ENCODE data around the gene TAB2. TPM values are rescaled to one million over a fixed set of nuclear protein-coding genes. Genes with fewer than 3 reads are reported as not detected.

TAB2 gene
- total RNA-seq, 1 experiment from 2014 or later: 56.2 TPM

- Histone ChIP-seq H2BK120ac (ENCODE audit: low read depth, low read length, poor library complexity, severe bottlenecking) (no peak overlapping the region), H4K5ac (ENCODE audit: insufficient read length, low read depth, low read length) (no peak overlapping the region), H3K4ac (ENCODE audit: low read depth, low read length) (no peak overlapping the region), H3K79me1 (ENCODE audit: insufficient read depth, low read depth, low read length, poor library complexity, severe bottlenecking) (peaks cover 3% of the 10 kb centered on the region), H2BK20ac (ENCODE audit: low read depth, low read length, poor library complexity, severe bottlenecking) (no peak overlapping the region), H3K4me1 (ENCODE audit: insufficient read depth, low read length) (no peaks in the 10 kb centered on the region), H3T11ph (ENCODE audit: low read length) (no peak overlapping the region), H4K8ac (replicated peaks; ENCODE audit: insufficient read length, low read depth, low read length) (no peak overlapping the region), H4K91ac (ENCODE audit: insufficient read length, low read depth, low read length) (no peak overlapping the region), H2AFZ (ENCODE audit: low read length) (no peak overlapping the region), H3K9ac (ENCODE audit: extremely low read depth, insufficient read length, low read length) (no peak overlapping the region), H3K27ac (ENCODE audit: insufficient read length, low read depth, low read length) (no peak overlapping the region), H3K9me3 (ENCODE audit: control insufficient read depth, low read depth, low read length) (no peaks in the 10 kb centered on the region), H3K23ac (ENCODE audit: insufficient read length, low read depth, low read length) (no peak overlapping the region), H3K4me2 (ENCODE audit: insufficient read depth, insufficient read length, low read length) (no peak overlapping the region), H3K56ac (ENCODE audit: insufficient read length, low read depth, low read length) (no peak overlapping the region), H2AK5ac (ENCODE audit: insufficient read length, low read length) (no peak overlapping the region), H2BK5ac (ENCODE audit: insufficient read length, low read length) (no peak overlapping the region), H2BK15ac (ENCODE audit: low read depth, low read length) (no peak overlapping the region), H3K18ac (ENCODE audit: insufficient read length, low read depth, low read length) (no peak overlapping the region), H3K27me3 (ENCODE audit: insufficient read depth, low read length) (no peaks in the 10 kb centered on the region), H2BK12ac (ENCODE audit: insufficient read length, low read depth, low read length) (no peak overlapping the region), H3K14ac (ENCODE audit: insufficient read depth, low read length) (no peak overlapping the region), H3K23me2 (ENCODE audit: insufficient read length, low read depth, low read length, poor library complexity, severe bottlenecking) (no peaks in the 10 kb centered on the region), H4K20me1 (ENCODE audit: control insufficient read depth, insufficient read depth, insufficient read length) (no peaks in the 10 kb centered on the region), H3K79me2 (ENCODE audit: insufficient read depth, low read length) (no peaks in the 10 kb centered on the region; the same call in 1 of the 2 replicates)
- peaks cover 0 to 2% of the 10 kb centered on the region in 2 experiments; a peak in 2 of 5 replicates for H3K9me3 Mint-ChIP-seq
- DNase-seq: no peak
- peaks cover 11 to 33% (median 21%) of the 10 kb centered on the region in 3 experiments; a peak in 6 of 7 replicates for H3K36me3 Mint-ChIP-seq (ENCODE audit: insufficient read depth in 1 of 3, low read depth in 3 of 3)
- H3K27me3 Mint-ChIP-seq (ENCODE audit: low read depth): no peaks in the 10 kb centered on the region
- H3K4me1 Mint-ChIP-seq: no peaks in the 10 kb centered on the region
- no peak for TF ChIP-seq CTCF (conservative IDR thresholded peaks at IDR 0.05)
- H3K27ac Mint-ChIP-seq: no peak overlapping the region
- 100% methylated on average over 1 of the region's 5 CpGs for WGBS (ENCODE audit: extremely low coverage, insufficient read length, low lambda C conversion rate)
- no peak overlapping the region for H3K4me3 Mint-ChIP-seq
Measured at GRCh38 chr6:149385998-149386646, 68.6 kb downstream of the TAB2 start.
